ENCODE measurements around the gene GIT1. TPM values are rescaled to one million over a fixed set of nuclear protein-coding genes. Genes with fewer than 3 reads are reported as not detected.

The GIT1 gene
- total RNA-seq, 1 experiment from 2014 or later = 11.7 TPM

DNA sequence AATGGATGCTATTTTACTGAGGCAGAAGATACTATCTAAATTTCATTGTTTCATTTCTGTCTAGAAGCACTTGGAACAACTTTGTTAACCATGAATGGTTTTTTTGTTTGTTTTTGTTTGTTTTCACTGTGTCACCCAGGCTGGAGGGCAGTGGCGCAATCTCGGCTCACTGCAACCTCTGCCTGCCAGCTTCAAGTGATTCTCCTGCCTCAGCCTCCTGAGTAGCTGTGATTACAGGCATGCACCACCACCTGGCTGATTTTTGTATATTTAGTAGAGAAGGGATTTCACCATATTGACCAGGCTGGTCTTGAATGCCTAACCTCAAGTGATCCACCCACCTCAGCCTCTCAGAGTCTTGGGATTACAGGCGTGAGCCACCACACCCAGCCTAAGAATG is 63.1 kb downstream of the GIT1 start:
- peak; percentile 7 for DNase-seq (ENCODE audit: low spot score)

DNA sequence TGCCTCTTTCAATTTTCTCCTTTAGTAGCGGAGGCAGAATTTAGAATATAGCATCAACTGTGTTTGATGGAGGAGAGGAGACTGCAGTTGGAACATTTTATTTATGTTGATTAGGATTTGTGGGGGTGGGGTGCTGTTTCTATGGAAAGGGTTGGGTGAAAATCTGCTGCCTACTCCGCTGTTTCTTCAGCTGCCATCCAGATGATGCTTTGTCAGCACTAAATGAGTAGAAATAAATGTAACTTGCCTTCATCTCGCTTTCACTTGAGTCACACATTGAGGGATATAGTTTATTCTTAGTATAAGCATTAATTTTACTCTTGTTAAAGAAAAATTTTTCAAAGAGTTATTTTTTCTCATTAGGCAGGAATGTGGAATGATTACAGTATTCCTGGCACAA is 64.8 kb downstream of the GIT1 start:
- DNase-seq (ENCODE audit: low spot score) = no peak

Other genes with a start within 250 kb of the GIT1 start
- gene TAOK1, start 199.3 kb downstream of the GIT1 start, total RNA-seq (2014; rRNA removed; shearing (Covaris generic)) = 16.0 and 23.9 TPM in 2 replicates
- 6.2 and 8.6 TPM in 2 replicates for gene ABHD15, start 22.6 kb downstream of the GIT1 start, total RNA-seq (2014; rRNA removed; shearing (Covaris generic))
- gene TP53I13, start 20.9 kb downstream of the GIT1 start, total RNA-seq (2014; rRNA removed; shearing (Covaris generic)) = 16.0 and 23.3 TPM in 2 replicates
- gene ANKRD13B, start 3.5 kb upstream of the GIT1 start, total RNA-seq (2014; rRNA removed; shearing (Covaris generic)) = 2.9 and 3.8 TPM in 2 replicates
- 0.14 and 1.2 TPM in 2 replicates for gene CORO6, start 33.3 kb upstream of the GIT1 start, total RNA-seq (2014; rRNA removed; shearing (Covaris generic))